Measurements from ENCODE around the gene SAFB2. TPM values are rescaled to one million over a fixed set of nuclear protein-coding genes. Genes with fewer than 3 reads are reported as not detected.

The SAFB2 gene
- total and polyA plus RNA-seq, 10 of the 15 experiments (the other 5 are each of a cell fraction or from before 2014, with no cell fraction given) = 4.5 to 89.2 (median 42.9) TPM

DNA sequence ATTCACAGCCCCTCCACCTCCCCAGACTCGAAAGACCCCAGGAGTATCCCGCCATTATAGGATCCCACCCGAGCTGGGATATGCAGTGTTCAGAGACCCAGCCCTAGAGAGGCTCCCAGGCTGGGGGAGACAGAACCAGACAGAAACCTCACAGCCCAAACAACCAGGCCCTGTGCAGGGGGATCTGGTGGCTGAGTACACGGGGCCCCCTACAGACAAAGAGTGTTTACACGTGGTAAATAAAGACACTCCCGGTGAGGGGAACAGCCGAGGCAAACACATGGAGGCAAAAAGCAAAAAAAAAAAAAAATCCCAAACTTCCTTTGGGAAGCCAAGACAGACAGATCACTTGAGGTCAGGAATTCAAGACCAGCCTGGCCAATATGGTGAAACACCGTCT, 79.9 kb downstream of the SAFB2 start:
- ATAC-seq = no peak
- SMC1A ChIA-PET (ENCODE audit: uncharacterized antibody, unreplicated experiment) = interaction anchor here (0.7 kb wide), 1 partner anchor 191 kb away, joined by 5 read pairs; no protein-coding TSS in a partner anchor
- in situ Hi-C loops (cut with MboI) = no loop called here
- H3K4me2 ChIP-seq (ENCODE audit: control insufficient read depth, insufficient read depth) = no peak overlapping the region
- CTCF ChIA-PET = no interaction called here
- H3K4me1 ChIP-seq (ENCODE audit: control insufficient read depth, insufficient read depth, low read length) = no peaks in the 10 kb centered on the region
- 30% methylated on average over 8 of the region's 8 CpGs for WGBS (ENCODE audit: insufficient coverage, insufficient replicate concordance, low lambda C conversion rate, missing lambda C conversion rate)
- no peak for TF ChIP-seq KLF5 (IDR thresholded peaks at IDR 0.05; ENCODE audit: partially characterized antibody)
- TF ChIP-seq, protein P1, sequence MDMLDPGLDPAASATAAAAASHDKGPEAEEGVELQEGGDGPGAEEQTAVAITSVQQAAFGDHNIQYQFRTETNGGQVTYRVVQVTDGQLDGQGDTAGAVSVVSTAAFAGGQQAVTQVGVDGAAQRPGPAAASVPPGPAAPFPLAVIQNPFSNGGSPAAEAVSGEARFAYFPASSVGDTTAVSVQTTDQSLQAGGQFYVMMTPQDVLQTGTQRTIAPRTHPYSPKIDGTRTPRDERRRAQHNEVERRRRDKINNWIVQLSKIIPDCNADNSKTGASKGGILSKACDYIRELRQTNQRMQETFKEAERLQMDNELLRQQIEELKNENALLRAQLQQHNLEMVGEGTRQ (IDR thresholded peaks at IDR 0.05; ENCODE audit: borderline replicate concordance, low read depth, low read length) = no peak
- no peak for TF ChIP-seq IRF4 (IDR thresholded peaks at IDR 0.05; ENCODE audit: low read depth, low read length)
- TF ChIP-seq, protein P2, sequence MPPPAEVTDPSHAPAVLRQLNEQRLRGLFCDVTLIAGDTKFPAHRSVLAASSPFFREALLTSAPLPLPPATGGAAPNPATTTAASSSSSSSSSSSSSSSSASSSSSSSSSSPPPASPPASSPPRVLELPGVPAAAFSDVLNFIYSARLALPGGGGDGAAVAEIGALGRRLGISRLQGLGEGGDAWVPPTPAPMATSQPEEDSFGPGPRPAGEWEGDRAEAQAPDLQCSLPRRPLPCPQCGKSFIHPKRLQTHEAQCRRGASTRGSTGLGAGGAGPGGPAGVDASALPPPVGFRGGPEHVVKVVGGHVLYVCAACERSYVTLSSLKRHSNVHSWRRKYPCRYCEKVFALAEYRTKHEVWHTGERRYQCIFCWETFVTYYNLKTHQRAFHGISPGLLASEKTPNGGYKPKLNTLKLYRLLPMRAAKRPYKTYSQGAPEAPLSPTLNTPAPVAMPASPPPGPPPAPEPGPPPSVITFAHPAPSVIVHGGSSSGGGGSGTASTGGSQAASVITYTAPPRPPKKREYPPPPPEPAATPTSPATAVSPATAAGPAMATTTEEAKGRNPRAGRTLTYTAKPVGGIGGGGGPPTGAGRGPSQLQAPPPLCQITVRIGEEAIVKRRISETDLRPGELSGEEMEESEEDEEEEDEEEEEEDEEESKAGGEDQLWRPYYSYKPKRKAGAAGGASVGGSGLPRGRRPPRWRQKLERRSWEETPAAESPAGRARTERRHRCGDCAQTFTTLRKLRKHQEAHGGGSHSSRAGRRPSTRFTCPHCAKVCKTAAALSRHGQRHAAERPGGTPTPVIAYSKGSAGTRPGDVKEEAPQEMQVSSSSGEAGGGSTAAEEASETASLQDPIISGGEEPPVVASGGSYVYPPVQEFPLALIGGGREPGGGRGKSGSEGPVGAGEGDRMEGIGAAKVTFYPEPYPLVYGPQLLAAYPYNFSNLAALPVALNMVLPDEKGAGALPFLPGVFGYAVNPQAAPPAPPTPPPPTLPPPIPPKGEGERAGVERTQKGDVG (CRISPR knock-in tag; IDR thresholded peaks at IDR 0.05) = no peak
- no peak for TF ChIP-seq HSF1 (IDR thresholded peaks at IDR 0.05; ENCODE audit: low read depth, low read length)
- TF ChIP-seq LARP7 (IDR thresholded peaks at IDR 0.05) = no peak
- no peak for TF ChIP-seq RB1 (IDR thresholded peaks at IDR 0.05; ENCODE audit: borderline replicate concordance)
- TF ChIP-seq NFYB (IDR thresholded peaks at IDR 0.05; ENCODE audit: insufficient read depth, low read depth, low read length) = no peak
- TF ChIP-seq NFIC (IDR thresholded peaks at IDR 0.05; ENCODE audit: low read depth, low read length) = no peak
- TF ChIP-seq BHLHE40 (IDR thresholded peaks at IDR 0.05; ENCODE audit: borderline replicate concordance in 1 of 2, low read depth in 2 of 2, low read length in 1 of 2) = no peak
- TF ChIP-seq PML (IDR thresholded peaks at IDR 0.05; ENCODE audit: low read length) = no peak
- TF ChIP-seq CHD4 (IDR thresholded peaks at IDR 0.05) = no peak
- TF ChIP-seq BCL3 (IDR thresholded peaks at IDR 0.05; ENCODE audit: borderline replicate concordance, insufficient read depth, low read depth, low read length, poor library complexity, severe bottlenecking) = no peak
- TF ChIP-seq ETV6 (conservative IDR thresholded peaks at IDR 0.05 in 1 of 2, IDR thresholded peaks at IDR 0.05 in 1 of 2; ENCODE audit: borderline replicate concordance in 1 of 2, low read depth in 1 of 2) = no peak
- no peak for TF ChIP-seq HDAC2 (IDR thresholded peaks at IDR 0.05)
- no peak for TF ChIP-seq HDGF (IDR thresholded peaks at IDR 0.05)
- TF ChIP-seq TBL1XR1 (IDR thresholded peaks at IDR 0.05; ENCODE audit: low read depth, low read length) = no peak
- TF ChIP-seq MEF2A (IDR thresholded peaks at IDR 0.05; ENCODE audit: insufficient read depth, low read depth, low read length) = no peak
- TF ChIP-seq RAD51 (IDR thresholded peaks at IDR 0.05) = no peak
- TF ChIP-seq ZNF217 (IDR thresholded peaks at IDR 0.05) = no peak
- DNase-seq (ENCODE audit: low read depth, low spot score) = no peak
- H3K27me3 ChIP-seq (replicated peaks in 1 of 2; ENCODE audit: control insufficient read depth in 2 of 2, insufficient read depth in 2 of 2, low read length in 1 of 2) = no peaks in the 10 kb centered on the region
- no peak overlapping the region for H2AFZ ChIP-seq (ENCODE audit: control insufficient read depth, low read depth, low read length)
- H3K36me3 ChIP-seq (ENCODE audit: control insufficient read depth in 2 of 2, insufficient read depth in 2 of 2, low read length in 1 of 2) = no peaks in the 10 kb centered on the region
- no peaks in the 10 kb centered on the region for H4K20me1 ChIP-seq (ENCODE audit: control insufficient read depth, insufficient read depth)
- intact Hi-C loops (cut with micrococcal nuclease; ENCODE audit: unreplicated experiment) = no loop called here
- FAIRE-seq = no peak
- no peak overlapping the region for H3K9ac ChIP-seq (ENCODE audit: control insufficient read depth, insufficient read depth, low read length)
- POLR2A ChIA-PET = no interaction called here
- BruUV-seq (replicated peaks) = no TSS peak
- RAD21 ChIA-PET (ENCODE audit: unreplicated experiment) = no interaction called here
- H3K79me2 ChIP-seq (ENCODE audit: control insufficient read depth, insufficient read depth, low read length) = no peaks in the 10 kb centered on the region
- no peak overlapping the region for H3K27ac ChIP-seq (ENCODE audit: control insufficient read depth, insufficient read depth)
- H3K9me3 ChIP-seq (replicated peaks; ENCODE audit: control insufficient read depth, insufficient read depth, low read length) = no peaks in the 10 kb centered on the region
- no peak overlapping the region for H3K4me3 ChIP-seq
